WTC11 (cell line): ENCODE measurements around the gene SBK1. TPM values are rescaled to one million over a fixed set of nuclear protein-coding genes. Genes with fewer than 3 reads are reported as not detected.

Experiments
- ATAC-seq: fragments of 200-7000 bp; cut with Tn5 transposase; 2 replicates; pipeline ENCODE4 v1.10.0; 2021; ENCODE audit warnings: mild to moderate bottlenecking, moderate library complexity
- CTCF ChIA-PET: fragments of 300-600 bp; sonication (Branson Sonifier 250); formaldehyde crosslinking; loops from one replicate; lab custom pipeline; 2021; ENCODE audit warnings: antibody characterized with exemption; lab: Charles Lee
- POLR2A ChIA-PET: fragments of 350-600 bp; sonication (Branson Sonifier 250); formaldehyde crosslinking; loops from one replicate; lab custom pipeline; 2021; ENCODE audit warnings: antibody characterized with exemption; lab: Charles Lee
- DNase-seq: peaks from one replicate; pipeline ENCODE4 v3.0.0; 2021; ENCODE audit warnings: low spot score
- H3K27ac Mint-ChIP-seq: 2 replicates; pipeline ENCODE4 v1.8.0; 2021; ENCODE audit warnings: mixed read lengths
- H3K27me3 Mint-ChIP-seq: 2 replicates; pipeline ENCODE4 v1.8.0; 2021; ENCODE audit warnings: low read depth, mild to moderate bottlenecking, moderate library complexity, mixed read lengths
- H3K36me3 Mint-ChIP-seq: 2 replicates; pipeline ENCODE4 v1.8.0; 2021; ENCODE audit warnings: mixed read lengths
- H3K4me1 Mint-ChIP-seq: 2 replicates; pipeline ENCODE4 v1.8.0; 2022; ENCODE audit warnings: mixed read lengths
- H3K4me3 Mint-ChIP-seq: 2 replicates; pipeline ENCODE4 v1.8.0; 2021; ENCODE audit warnings: mild to moderate bottlenecking, moderate library complexity, mixed read lengths
- H3K9me3 Mint-ChIP-seq: 2 replicates; pipeline ENCODE4 v1.8.0; 2021; ENCODE audit warnings: mixed read lengths
- AR ChIP-seq: fragments of 250-450 bp; sonication (Bioruptor Pico); IDR thresholded peaks from 2 replicates; pipeline ENCODE4 v1.9.0; 2021; ENCODE audit warnings: mild to moderate bottlenecking
- ATF1 ChIP-seq: sonication (generic); formaldehyde crosslinking; IDR thresholded peaks from 2 replicates; pipeline ENCODE4 v1.8.1; 2023; ENCODE audit warnings: mild to moderate bottlenecking, moderate library complexity, missing genetic modification reagents
- CBFB ChIP-seq: sonication (generic); formaldehyde crosslinking; IDR thresholded peaks from 2 replicates; pipeline ENCODE4 v1.8.1; 2022; ENCODE audit warnings: mild to moderate bottlenecking, low read depth, missing genetic modification reagents
- CREB1 ChIP-seq: sonication (generic); formaldehyde crosslinking; IDR thresholded peaks from 2 replicates; pipeline ENCODE4 v1.8.0; 2023; ENCODE audit warnings: mild to moderate bottlenecking, missing genetic modification reagents
- CREM ChIP-seq: sonication (generic); formaldehyde crosslinking; IDR thresholded peaks from 2 replicates; pipeline ENCODE4 v1.8.1; 2022; ENCODE audit warnings: mild to moderate bottlenecking, missing genetic modification reagents, moderate library complexity
- EMX1 ChIP-seq: fragments of 250-450 bp; sonication (Bioruptor Pico); IDR thresholded peaks from 2 replicates; pipeline ENCODE4 v1.8.0; 2021; ENCODE audit warnings: mild to moderate bottlenecking
- HMGA2 ChIP-seq: fragments of 250-450 bp; sonication (Bioruptor Pico); IDR thresholded peaks from 2 replicates; pipeline ENCODE4 v1.4.0; 2021; ENCODE audit warnings: mild to moderate bottlenecking, moderate library complexity
- MYBL2 ChIP-seq: sonication (generic); formaldehyde crosslinking; IDR thresholded peaks from 2 replicates; pipeline ENCODE4 v1.8.1; 2023; ENCODE audit warnings: mild to moderate bottlenecking, moderate library complexity, missing genetic modification reagents
- NR1H2 ChIP-seq: sonication (generic); formaldehyde crosslinking; IDR thresholded peaks from 2 replicates; pipeline ENCODE4 v1.9.0; 2021; ENCODE audit warnings: mild to moderate bottlenecking, moderate library complexity, missing genetic modification reagents
- OVOL2 ChIP-seq: fragments of 250-450 bp; sonication (Bioruptor Pico); IDR thresholded peaks from 2 replicates; pipeline ENCODE4 v1.9.0; 2021; ENCODE audit warnings: mild to moderate bottlenecking, borderline replicate concordance
- RELA ChIP-seq: sonication (generic); formaldehyde crosslinking; IDR thresholded peaks from 2 replicates; pipeline ENCODE4 v1.8.1; 2022; ENCODE audit warnings: missing genetic modification reagents, mild to moderate bottlenecking, borderline replicate concordance
- RORB ChIP-seq: fragments of 250-450 bp; sonication (Bioruptor Pico); IDR thresholded peaks from 2 replicates; pipeline ENCODE4 v1.9.0; 2021; ENCODE audit warnings: mild to moderate bottlenecking
- TEAD1 ChIP-seq: sonication (generic); formaldehyde crosslinking; IDR thresholded peaks from 2 replicates; pipeline ENCODE4 v1.8.0; 2022; ENCODE audit warnings: mild to moderate bottlenecking, missing genetic modification reagents
- ZBTB21 ChIP-seq: sonication (generic); formaldehyde crosslinking; IDR thresholded peaks from 2 replicates; pipeline ENCODE4 v1.8.1; 2023; ENCODE audit warnings: mild to moderate bottlenecking, missing genetic modification reagents, borderline replicate concordance
- ZNF121 ChIP-seq: sonication (generic); formaldehyde crosslinking; IDR thresholded peaks from 2 replicates; pipeline ENCODE4 v1.8.0; 2023; ENCODE audit warnings: missing genetic modification reagents
- ZNF263 ChIP-seq: sonication (generic); formaldehyde crosslinking; IDR thresholded peaks from 2 replicates; pipeline ENCODE4 v1.8.1; 2022; ENCODE audit warnings: low read depth, mild to moderate bottlenecking, moderate library complexity, missing genetic modification reagents
- total RNA-seq: library from RNA; stranded (reverse); gene quantifications from 3 replicates; pipeline ENCODE4 v1.2.3, GENCODE V29; 2021
- TF ChIP-seq, protein P1 (sequence below): fragments of 200-600 bp; IDR thresholded peaks from 2 replicates; pipeline ENCODE4 v1.8.0; 2022; ENCODE audit warnings: antibody characterized with exemption
- TF ChIP-seq, protein P2 (sequence below): sonication (generic); formaldehyde crosslinking; IDR thresholded peaks from 2 replicates; pipeline ENCODE4 v1.8.0; 2023; ENCODE audit warnings: missing genetic modification reagents, mild to moderate bottlenecking, borderline replicate concordance

Gene SBK1
- total RNA-seq, 1 experiment from 2014 or later: 85.7 TPM

- peak; percentile 13 for ATAC-seq
- Mint-ChIP-seq H3K27ac (no peak overlapping the region), H3K4me3 (no peak overlapping the region), H3K36me3 (no peaks in the 10 kb centered on the region), H3K9me3 (0 out of 2 replicates have a peak, but pooled peaks cover 5% of the 10 kb centered on the region), H3K27me3 (no peaks in the 10 kb centered on the region), H3K4me1 (peaks cover 46% of the 10 kb centered on the region)
- POLR2A ChIA-PET: no interaction called here
- DNase-seq: no peak
- CTCF ChIA-PET: no interaction called here
- no peak for TF ChIP-seq CBFB (CRISPR knock-in tag)
- TF ChIP-seq ZNF121 (CRISPR knock-in tag): peak; percentile 54; the same call in 1 of the 2 replicates
Observed at GRCh38 chr16:28260193-28260592, 32.1 kb upstream of the SBK1 start.

DNA sequence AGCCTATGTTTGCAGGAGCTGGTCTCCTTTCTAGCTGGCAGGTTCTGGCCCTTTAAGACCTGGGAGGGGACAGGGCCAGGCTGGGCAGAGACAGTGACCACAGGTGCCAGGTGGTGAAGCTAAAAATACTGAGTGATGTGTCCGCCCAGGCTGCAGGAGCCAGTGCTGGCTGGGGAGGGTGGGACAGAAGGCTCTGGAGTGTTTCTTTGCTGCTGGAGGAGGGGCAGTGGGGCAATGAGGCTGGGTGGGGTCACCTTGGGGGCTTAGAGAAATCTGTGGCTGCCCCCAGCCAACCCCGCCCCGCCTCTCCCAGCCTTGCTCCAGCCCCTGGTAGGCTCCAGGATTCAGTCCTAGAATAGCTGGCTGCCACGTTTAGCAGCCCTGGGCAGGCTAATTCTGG is 30.4 kb upstream of the SBK1 start:
- TF ChIP-seq MYBL2 (CRISPR knock-in tag): no peak
- no peak for TF ChIP-seq CREM (CRISPR knock-in tag)
- TF ChIP-seq ZNF263 (CRISPR knock-in tag): no peak
- TF ChIP-seq OVOL2 (CRISPR knock-in tag): no peak
- no peak for TF ChIP-seq NR1H2 (CRISPR knock-in tag)
- no peak for TF ChIP-seq RORB
- TF ChIP-seq CREB1: no peak
- no peak for TF ChIP-seq AR (CRISPR knock-in tag)
- TF ChIP-seq, protein P1, sequence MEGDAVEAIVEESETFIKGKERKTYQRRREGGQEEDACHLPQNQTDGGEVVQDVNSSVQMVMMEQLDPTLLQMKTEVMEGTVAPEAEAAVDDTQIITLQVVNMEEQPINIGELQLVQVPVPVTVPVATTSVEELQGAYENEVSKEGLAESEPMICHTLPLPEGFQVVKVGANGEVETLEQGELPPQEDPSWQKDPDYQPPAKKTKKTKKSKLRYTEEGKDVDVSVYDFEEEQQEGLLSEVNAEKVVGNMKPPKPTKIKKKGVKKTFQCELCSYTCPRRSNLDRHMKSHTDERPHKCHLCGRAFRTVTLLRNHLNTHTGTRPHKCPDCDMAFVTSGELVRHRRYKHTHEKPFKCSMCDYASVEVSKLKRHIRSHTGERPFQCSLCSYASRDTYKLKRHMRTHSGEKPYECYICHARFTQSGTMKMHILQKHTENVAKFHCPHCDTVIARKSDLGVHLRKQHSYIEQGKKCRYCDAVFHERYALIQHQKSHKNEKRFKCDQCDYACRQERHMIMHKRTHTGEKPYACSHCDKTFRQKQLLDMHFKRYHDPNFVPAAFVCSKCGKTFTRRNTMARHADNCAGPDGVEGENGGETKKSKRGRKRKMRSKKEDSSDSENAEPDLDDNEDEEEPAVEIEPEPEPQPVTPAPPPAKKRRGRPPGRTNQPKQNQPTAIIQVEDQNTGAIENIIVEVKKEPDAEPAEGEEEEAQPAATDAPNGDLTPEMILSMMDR: no peak
- TF ChIP-seq ATF1 (CRISPR knock-in tag): no peak
- TF ChIP-seq ZBTB21 (CRISPR knock-in tag): no peak
- no peak for TF ChIP-seq HMGA2
- no peak for TF ChIP-seq TEAD1 (CRISPR knock-in tag)
- TF ChIP-seq, protein P2, sequence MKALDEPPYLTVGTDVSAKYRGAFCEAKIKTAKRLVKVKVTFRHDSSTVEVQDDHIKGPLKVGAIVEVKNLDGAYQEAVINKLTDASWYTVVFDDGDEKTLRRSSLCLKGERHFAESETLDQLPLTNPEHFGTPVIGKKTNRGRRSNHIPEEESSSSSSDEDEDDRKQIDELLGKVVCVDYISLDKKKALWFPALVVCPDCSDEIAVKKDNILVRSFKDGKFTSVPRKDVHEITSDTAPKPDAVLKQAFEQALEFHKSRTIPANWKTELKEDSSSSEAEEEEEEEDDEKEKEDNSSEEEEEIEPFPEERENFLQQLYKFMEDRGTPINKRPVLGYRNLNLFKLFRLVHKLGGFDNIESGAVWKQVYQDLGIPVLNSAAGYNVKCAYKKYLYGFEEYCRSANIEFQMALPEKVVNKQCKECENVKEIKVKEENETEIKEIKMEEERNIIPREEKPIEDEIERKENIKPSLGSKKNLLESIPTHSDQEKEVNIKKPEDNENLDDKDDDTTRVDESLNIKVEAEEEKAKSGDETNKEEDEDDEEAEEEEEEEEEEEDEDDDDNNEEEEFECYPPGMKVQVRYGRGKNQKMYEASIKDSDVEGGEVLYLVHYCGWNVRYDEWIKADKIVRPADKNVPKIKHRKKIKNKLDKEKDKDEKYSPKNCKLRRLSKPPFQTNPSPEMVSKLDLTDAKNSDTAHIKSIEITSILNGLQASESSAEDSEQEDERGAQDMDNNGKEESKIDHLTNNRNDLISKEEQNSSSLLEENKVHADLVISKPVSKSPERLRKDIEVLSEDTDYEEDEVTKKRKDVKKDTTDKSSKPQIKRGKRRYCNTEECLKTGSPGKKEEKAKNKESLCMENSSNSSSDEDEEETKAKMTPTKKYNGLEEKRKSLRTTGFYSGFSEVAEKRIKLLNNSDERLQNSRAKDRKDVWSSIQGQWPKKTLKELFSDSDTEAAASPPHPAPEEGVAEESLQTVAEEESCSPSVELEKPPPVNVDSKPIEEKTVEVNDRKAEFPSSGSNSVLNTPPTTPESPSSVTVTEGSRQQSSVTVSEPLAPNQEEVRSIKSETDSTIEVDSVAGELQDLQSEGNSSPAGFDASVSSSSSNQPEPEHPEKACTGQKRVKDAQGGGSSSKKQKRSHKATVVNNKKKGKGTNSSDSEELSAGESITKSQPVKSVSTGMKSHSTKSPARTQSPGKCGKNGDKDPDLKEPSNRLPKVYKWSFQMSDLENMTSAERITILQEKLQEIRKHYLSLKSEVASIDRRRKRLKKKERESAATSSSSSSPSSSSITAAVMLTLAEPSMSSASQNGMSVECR (CRISPR knock-in tag): no peak
- TF ChIP-seq EMX1 (CRISPR knock-in tag): no peak
- TF ChIP-seq RELA (CRISPR knock-in tag): no peak
- Mint-ChIP-seq H3K36me3 (no peaks in the 10 kb centered on the region), H3K4me3 (no peak overlapping the region), H3K27me3 (no peaks in the 10 kb centered on the region), H3K9me3 (0 out of 2 replicates have a peak, but pooled peaks cover 5% of the 10 kb centered on the region), H3K27ac (no peak overlapping the region), H3K4me1 (peaks cover 35% of the 10 kb centered on the region)
- CTCF ChIA-PET: interaction anchor here (1.0 to 1.7 kb wide), 3 partner anchors 14 to 171 kb away, joined by 3 to 6 read pairs (median 5); no protein-coding TSS in a partner anchor
- no peak for ATAC-seq
- POLR2A ChIA-PET: no interaction called here
- DNase-seq: no peak
